ENCODE data around the gene ANKRD33B.

DNA sequence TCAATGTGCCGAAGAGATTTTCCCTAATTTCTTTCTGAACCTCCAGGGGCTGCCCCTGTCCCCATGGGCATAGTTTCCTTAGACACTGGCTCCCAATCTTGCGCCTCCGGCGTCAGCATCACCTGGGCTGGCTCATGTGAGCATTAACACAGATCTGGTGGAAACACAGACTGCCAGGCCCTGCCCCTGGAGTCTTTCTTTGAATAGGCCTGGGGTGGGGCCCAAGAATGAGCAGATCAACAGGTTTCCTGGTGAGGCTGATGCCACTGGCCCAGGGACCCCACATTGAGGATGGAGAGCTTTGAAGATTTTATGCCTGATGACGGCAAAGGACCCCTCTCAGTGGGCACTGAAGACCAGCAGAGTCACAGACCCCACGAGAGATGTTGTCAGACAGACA, 60.8 kb downstream of the ANKRD33B start:
- TF ChIP-seq, protein P1, sequence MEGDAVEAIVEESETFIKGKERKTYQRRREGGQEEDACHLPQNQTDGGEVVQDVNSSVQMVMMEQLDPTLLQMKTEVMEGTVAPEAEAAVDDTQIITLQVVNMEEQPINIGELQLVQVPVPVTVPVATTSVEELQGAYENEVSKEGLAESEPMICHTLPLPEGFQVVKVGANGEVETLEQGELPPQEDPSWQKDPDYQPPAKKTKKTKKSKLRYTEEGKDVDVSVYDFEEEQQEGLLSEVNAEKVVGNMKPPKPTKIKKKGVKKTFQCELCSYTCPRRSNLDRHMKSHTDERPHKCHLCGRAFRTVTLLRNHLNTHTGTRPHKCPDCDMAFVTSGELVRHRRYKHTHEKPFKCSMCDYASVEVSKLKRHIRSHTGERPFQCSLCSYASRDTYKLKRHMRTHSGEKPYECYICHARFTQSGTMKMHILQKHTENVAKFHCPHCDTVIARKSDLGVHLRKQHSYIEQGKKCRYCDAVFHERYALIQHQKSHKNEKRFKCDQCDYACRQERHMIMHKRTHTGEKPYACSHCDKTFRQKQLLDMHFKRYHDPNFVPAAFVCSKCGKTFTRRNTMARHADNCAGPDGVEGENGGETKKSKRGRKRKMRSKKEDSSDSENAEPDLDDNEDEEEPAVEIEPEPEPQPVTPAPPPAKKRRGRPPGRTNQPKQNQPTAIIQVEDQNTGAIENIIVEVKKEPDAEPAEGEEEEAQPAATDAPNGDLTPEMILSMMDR (IDR thresholded peaks at IDR 0.05 in 2 of 3, conservative IDR thresholded peaks at IDR 0.05 in 1 of 3; ENCODE audit: borderline replicate concordance in 1 of 3, insufficient read depth in 1 of 3, low read depth in 2 of 3, low read length in 2 of 3) = no peak
- TF ChIP-seq, protein P2, sequence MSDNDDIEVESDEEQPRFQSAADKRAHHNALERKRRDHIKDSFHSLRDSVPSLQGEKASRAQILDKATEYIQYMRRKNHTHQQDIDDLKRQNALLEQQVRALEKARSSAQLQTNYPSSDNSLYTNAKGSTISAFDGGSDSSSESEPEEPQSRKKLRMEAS (IDR thresholded peaks at IDR 0.05) = no peak

Data from HCT116 (cell line).